Endothelial cell of umbilical vein (primary cell): ENCODE data around the gene TIGD1.

Experiments used
- CTCF ChIP-seq, 2 donors: IDR thresholded peaks; 1 replicate in 1 of 2; 2 replicates in 1 of 2; pipeline ENCODE4 v1.5.1; 2011; ENCODE audit warnings: low read length in 2 of 2, mild to moderate bottlenecking in 2 of 2, moderate library complexity in 2 of 2, control low read depth in 1 of 2, inconsistent platforms in 1 of 2, low read depth in 1 of 2; ENCODE audit not compliant: insufficient read depth in 1 of 2; ENCODE audit errors: extremely low read depth in 1 of 2
- POLR2A ChIP-seq: IDR thresholded peaks from 2 replicates; pipeline ENCODE4 v1.6.1; 2012; ENCODE audit warnings: low read depth, mild to moderate bottlenecking, control low read depth, low read length
- POLR2AphosphoS5 ChIP-seq: IDR thresholded peaks from 2 replicates; pipeline ENCODE4 v1.6.1; 2012; ENCODE audit warnings: low read depth, mild to moderate bottlenecking, control low read depth, low read length, moderate library complexity; ENCODE audit not compliant: insufficient read depth

DNA sequence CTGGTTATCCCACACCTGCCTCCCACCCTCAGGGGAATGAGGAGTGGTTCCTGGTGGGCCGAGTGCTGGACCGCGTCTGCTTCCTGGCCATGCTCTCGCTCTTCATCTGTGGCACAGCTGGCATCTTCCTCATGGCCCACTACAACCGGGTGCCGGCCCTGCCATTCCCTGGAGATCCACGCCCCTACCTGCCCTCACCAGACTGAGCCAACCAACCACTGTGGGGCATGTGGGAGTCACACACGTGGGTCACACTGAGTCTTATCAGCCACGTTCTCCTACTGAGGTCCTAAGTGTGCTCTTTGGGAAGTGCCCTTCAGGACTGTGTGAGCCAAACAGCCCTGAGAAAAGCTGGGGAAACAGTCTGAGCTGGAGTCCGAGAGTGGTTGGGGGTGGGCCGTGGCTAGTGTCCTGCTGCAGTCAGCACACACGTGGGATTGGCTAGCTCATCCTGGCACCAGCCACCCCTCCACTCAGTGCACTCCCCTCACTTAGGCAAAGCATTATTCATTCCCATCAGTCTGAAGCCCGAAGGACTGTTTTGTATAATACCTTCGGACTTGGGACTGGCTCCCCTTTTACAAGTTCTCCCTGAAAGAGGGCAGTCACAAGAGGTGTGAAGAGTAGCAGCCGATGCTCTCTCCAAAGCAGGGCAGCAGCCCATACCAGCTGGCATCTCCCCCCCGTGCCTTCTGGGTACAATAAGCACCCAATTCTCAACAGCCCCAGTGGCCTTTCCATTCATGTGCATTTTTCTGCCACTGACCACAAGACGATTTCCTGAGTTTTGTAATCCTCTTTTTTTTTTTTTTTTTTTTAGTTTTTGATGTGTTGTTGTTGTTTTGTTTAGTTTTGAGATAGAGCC is 4.6 kb downstream of the TIGD1 start:
- TF ChIP-seq POLR2AphosphoS5 (no peak), CTCF (IDR thresholded peaks at IDR 0.05; ENCODE audit: extremely low read depth in 1 of 2, insufficient read depth in 1 of 2, low read depth in 1 of 2, low read length in 2 of 2) (no peak), POLR2A (no peak)
